Thoracic aorta (tissue), 2 donors: ENCODE measurements around the gene SETBP1. TPM values are rescaled to one million over a fixed set of nuclear protein-coding genes. Genes with fewer than 3 reads are reported as not detected.

ENCODE experiments used
- ATAC-seq: fragments of 150-250 bp; one replicate; pipeline ENCODE4 v1.8.0; 2017; ENCODE audit warnings: low read depth; ENCODE audit not compliant: insufficient number of reproducible peaks, low FRiP score
- DNase-seq: peaks from one replicate; pipeline ENCODE4 v3.0.0-alpha.2; 2020; ENCODE audit warnings: low spot score
- H3K27ac ChIP-seq, 2 donors: fragments of 200-600 bp; sonication (generic); 1 replicate in 1 of 2; 2 replicates in 1 of 2; pipeline ENCODE4 v1.5.1; 2016; ENCODE audit warnings: mild to moderate bottlenecking in 2 of 2, moderate library complexity in 2 of 2
- H3K27me3 ChIP-seq: fragments of 200-600 bp; sonication (generic); replicated peaks from 2 replicates; pipeline ENCODE4 v1.6.0; 2016; ENCODE audit warnings: mild to moderate bottlenecking; ENCODE audit not compliant: insufficient read depth
- H3K36me3 ChIP-seq: fragments of 200-600 bp; sonication (generic); one replicate; pipeline ENCODE4 v1.5.1; 2016
- H3K4me1 ChIP-seq, 2 donors: fragments of 200-600 bp; sonication (generic); 1 replicate in 1 of 2; 2 replicates in 1 of 2; pipeline versions ENCODE4 v1.5.1 to v1.6.0; 2016; ENCODE audit warnings: low read depth in 2 of 2, mild to moderate bottlenecking in 1 of 2; ENCODE audit not compliant: control insufficient read depth in 1 of 2
- H3K4me3 ChIP-seq: fragments of 200-600 bp; sonication (generic); 2 replicates; pipeline ENCODE4 v1.5.1; 2016; ENCODE audit warnings: mild to moderate bottlenecking
- H3K9me3 ChIP-seq: fragments of 200-600 bp; sonication (generic); 2 replicates; pipeline ENCODE4 v1.5.1; 2016
- total RNA-seq, 2 donors: library from RNA; depleted of rRNA; stranded (reverse); fragments of >200 nt; gene quantifications; one replicate each; pipeline versions ENCODE4 v1.1.0 to v1.2.3, GENCODE V29; 2016
- TF ChIP-seq, protein P1 (sequence below): fragments of 200-600 bp; sonication (generic); IDR thresholded peaks from one replicate; pipeline ENCODE4 v1.5.1; 2019; ENCODE audit warnings: antibody characterized with exemption

SETBP1 gene
- total RNA-seq, 2 donors from 2014 or later, result 39.3 to 50.2 TPM

DNA sequence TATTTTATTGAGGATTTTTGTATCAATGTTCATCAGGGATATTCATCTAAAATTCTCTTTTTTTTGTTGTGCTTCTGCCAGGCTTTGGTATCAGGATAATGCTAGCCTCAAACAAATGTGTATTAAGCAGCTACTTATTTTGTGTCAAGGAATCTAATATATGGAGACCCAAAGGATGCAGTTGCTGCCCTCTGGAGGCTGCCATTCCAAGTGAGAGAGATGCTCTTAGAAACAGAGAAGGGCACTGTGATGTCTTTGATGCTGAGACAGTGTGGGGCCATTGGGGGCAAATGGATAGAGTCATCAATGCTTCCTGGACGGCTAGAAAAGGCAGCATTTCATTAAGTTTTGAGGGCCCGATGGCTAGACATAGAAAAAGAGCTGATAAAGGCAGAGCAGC lies 292.6 kb downstream of the SETBP1 start:
- ATAC-seq (no peak), DNase-seq (no peak)
- TF ChIP-seq, protein P1, sequence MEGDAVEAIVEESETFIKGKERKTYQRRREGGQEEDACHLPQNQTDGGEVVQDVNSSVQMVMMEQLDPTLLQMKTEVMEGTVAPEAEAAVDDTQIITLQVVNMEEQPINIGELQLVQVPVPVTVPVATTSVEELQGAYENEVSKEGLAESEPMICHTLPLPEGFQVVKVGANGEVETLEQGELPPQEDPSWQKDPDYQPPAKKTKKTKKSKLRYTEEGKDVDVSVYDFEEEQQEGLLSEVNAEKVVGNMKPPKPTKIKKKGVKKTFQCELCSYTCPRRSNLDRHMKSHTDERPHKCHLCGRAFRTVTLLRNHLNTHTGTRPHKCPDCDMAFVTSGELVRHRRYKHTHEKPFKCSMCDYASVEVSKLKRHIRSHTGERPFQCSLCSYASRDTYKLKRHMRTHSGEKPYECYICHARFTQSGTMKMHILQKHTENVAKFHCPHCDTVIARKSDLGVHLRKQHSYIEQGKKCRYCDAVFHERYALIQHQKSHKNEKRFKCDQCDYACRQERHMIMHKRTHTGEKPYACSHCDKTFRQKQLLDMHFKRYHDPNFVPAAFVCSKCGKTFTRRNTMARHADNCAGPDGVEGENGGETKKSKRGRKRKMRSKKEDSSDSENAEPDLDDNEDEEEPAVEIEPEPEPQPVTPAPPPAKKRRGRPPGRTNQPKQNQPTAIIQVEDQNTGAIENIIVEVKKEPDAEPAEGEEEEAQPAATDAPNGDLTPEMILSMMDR, result no peak
- Histone ChIP-seq H3K9me3 (no peaks in the 10 kb centered on the region), H3K27me3 (no peaks in the 10 kb centered on the region), H3K36me3 (no peaks in the 10 kb centered on the region), H3K27ac (no peak overlapping the region), H3K4me1 (peaks cover 4 to 20% of the 10 kb centered on the region in 2 donors), H3K4me3 (no peak overlapping the region)

DNA sequence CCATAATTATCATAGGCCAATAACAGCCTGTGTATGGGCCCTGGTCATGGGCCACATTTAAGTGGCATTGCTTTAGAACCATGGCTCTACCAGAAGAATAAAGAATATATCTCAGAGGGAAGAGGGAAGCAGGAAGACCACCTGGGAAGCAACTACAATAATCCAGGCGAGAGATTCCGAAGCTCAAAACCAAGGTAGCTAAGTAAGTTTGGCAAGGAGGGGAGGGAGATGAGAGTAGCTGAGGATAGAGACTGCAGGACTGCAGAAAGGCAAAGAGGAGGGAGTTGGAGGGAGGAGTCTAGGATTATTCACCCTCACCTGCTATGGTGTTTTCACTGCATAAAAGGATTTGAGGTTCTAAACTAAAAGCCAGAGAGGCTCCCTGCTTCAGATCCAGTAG lies 293.5 kb downstream of the SETBP1 start:
- Histone ChIP-seq H3K4me1 (peaks cover 4 to 12% of the 10 kb centered on the region in 2 donors), H3K27ac (no peak overlapping the region), H3K27me3 (no peaks in the 10 kb centered on the region), H3K4me3 (no peak overlapping the region), H3K9me3 (no peaks in the 10 kb centered on the region), H3K36me3 (no peaks in the 10 kb centered on the region)
- DNase-seq (no peak), ATAC-seq (no peak)
- TF ChIP-seq, protein P1, result no peak

DNA sequence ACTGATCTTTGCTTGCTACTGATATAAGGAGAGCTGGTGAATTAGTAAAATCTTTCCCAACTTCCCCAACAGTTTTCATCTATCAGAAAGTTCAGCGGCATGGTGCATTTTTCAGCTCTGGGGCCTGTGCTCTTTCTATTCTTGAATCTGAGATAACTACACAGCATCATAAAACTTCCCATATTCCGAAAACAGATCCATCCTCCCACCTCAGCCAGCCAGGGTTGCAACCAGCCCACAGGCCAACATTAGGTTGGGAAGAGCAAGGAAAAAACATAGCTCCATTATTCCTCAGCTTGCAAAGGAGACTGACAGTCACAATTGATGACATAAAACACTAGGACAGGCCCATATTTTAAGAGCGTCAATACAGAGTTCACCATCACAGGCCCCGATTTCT lies 297.2 kb downstream of the SETBP1 start:
- H3K27me3 ChIP-seq, result no peaks in the 10 kb centered on the region
- no peak overlapping the region for H3K4me3 ChIP-seq
- TF ChIP-seq, protein P1, result no peak
- DNase-seq (no peak), ATAC-seq (no peak)
- no peak overlapping the region for H3K27ac ChIP-seq
- H3K4me1 ChIP-seq, result no peaks in the 10 kb centered on the region
- H3K36me3 ChIP-seq, result no peaks in the 10 kb centered on the region
- H3K9me3 ChIP-seq, result no peaks in the 10 kb centered on the region

DNA sequence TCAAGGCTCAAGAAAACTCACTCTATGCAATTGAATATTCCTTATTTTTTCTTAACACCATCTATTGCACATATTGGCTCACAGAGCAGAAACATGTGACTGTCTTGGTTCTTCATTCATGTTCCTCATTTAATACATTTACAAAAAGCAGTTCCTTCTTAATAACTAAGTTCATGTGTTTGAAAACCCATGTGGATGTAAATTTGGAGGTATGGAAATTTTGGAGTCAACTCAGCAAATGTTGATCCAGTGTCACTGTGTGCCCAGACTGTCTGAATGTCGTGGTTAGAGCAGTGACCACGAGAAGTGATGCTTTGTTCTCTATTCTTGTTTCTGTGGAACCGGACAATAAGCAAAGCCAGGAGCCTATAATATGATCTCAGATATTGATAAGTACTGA lies 299.1 kb downstream of the SETBP1 start:
- ATAC-seq, result no peak

DNA sequence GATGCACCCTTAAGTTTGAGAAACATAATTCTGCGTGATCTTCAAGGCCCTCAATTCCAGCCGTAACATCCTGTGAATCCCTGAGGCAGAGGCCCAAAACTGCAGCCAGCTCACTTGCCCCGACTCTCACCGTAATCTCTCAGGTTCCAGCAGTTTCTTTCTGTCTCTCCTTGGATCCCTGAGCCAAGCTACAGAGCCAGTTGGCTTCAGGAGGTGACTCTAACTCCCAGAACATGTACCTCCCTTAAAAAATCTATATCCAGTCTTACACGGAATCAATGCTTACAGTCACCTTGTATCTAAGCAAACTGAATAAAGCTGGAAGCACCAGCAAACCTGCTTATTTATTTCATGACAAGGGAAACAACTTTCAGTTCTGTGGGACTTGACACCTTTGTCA lies 300.4 kb downstream of the SETBP1 start:
- TF ChIP-seq, protein P1, result no peak
- Histone ChIP-seq H3K9me3 (no peaks in the 10 kb centered on the region), H3K36me3 (no peaks in the 10 kb centered on the region), H3K4me1 (no peaks in the 10 kb centered on the region), H3K27ac (no peak overlapping the region), H3K27me3 (no peaks in the 10 kb centered on the region), H3K4me3 (no peak overlapping the region)
- DNase-seq, result no peak
- ATAC-seq, result no peak

More for the DNA sequence above, 299.1 kb downstream of the SETBP1 start:
- DNase-seq, result no peak
- TF ChIP-seq, protein P1, result no peak
- Histone ChIP-seq H3K9me3 (no peaks in the 10 kb centered on the region), H3K27me3 (no peaks in the 10 kb centered on the region), H3K27ac (no peak overlapping the region), H3K4me3 (no peak overlapping the region), H3K4me1 (no peaks in the 10 kb centered on the region), H3K36me3 (no peaks in the 10 kb centered on the region)
